Stimulated activated CD4-positive, alpha-beta T cell treated with anti-CD3 and anti-CD28 coated beads, Interleukin-1b, Interleukin-23, amount 100 ng/mL, for 1 hour (primary cell): ENCODE measurements around the gene COL11A2.

Source experiments
- DNase-seq, 2 donors: peaks; one replicate each; pipeline ENCODE4 v3.0.0-alpha.2; 2020; ENCODE audit warnings: low read depth in 2 of 2

COL11A2 gene

DNA sequence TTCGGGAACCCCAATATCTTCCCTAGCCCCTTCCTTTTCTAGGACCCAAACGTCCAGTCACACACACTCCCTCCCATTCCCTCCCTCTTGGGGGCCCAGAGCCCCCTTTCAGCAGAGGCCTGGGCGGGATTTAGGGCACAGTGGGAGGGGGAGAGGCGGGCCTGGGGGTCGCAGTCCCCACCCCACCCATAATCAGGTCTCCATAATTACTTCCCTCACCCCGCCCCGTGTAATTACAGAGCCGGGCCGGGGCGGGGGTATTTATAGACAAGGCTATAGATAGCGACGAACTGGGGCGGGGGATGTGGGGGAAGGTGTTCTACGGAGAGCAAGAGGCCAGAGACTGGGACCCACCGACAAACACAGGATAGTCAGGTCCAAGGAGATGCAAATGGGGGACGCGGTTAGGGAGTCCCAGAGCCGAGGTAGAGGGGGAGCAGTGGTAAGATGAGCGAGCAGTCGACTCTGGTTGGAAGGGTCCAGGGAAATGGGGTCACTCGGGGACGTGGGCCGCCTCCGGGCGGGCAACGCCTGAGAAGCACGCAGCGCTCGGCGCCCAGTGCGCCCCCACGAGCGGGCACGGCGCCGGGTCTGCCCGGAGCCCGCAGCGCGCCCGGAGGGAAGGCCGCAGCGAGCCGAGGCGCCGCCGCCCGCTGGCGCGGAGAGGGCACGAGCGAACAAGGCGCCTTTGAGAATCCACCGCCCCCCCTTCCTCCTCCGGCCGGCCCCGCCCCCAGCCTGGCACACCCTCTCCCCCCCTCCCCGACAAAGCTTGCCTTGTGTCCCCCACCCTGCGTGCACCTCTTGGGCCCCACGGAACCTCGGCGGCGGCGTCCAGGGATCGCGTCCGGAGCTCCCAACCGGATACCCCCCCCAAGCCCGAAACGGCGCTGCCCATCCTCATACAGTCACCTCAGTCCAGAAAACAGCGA, 670 bp upstream of the COL11A2 start:
- no peak for DNase-seq

DNA sequence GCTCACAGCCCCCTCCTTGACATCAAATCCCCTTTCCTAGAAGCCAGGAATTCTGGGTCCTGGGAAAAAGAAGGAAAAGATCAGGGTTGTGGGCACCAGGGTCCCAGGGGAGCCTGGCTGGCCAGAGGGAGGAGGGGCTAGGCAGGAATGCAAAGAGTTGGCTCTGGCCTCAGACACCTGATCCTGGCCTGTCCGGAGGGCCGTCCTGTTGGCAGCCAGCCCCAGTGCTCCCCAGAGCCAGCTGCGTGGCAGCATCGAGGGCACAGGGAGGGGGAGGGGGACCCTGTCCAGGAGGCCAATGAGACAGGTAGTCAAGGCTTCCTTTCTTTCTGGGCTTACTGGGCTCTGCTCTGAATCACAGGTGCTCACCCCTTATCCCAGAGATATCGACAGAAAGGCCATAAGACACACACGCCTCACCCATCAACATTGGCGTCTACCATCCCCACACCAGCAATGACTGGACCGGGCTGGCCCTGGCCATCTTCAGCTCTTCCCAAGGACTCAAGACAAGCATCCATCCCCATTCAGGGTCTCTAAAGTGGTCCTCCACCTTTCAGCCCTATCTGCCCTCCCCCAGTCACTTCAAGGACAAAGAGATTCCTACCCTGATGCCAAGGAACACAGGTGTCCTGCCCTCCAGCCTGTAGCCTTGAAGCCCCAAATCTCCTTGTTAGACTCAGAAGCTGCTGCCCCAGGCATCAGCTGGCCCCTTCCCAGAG, 723 bp downstream of the COL11A2 start:
- DNase-seq, result no peak

DNA sequence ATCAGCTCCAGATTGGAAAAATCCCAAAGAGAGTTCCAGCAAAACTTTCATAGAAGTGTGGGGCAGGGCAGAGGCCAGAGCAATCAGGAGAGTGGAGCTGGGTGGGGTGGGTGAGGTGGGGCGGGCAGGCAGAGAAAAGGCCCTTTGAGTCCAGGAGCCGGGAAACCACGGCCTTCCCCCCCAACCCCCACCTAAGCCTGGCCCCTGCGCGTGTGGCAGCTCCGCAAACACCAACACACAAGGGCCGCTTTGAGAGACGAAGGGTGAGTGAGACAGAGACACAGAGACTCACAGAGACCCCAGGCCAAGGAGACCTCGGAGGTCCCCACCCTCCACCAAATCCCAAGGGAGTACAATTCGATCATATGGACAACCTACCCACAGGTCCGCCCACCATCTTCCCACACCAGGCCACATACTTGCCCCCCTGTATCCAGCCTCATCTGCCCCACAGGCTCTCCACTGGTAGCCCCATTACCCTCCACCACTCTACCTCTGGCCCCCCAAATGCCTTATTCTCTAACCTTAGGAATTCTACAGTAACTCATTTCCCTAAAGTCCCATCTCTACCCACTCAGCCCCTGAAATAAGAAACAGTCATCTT, 1.7 kb downstream of the COL11A2 start:
- DNase-seq, result no peak

DNA sequence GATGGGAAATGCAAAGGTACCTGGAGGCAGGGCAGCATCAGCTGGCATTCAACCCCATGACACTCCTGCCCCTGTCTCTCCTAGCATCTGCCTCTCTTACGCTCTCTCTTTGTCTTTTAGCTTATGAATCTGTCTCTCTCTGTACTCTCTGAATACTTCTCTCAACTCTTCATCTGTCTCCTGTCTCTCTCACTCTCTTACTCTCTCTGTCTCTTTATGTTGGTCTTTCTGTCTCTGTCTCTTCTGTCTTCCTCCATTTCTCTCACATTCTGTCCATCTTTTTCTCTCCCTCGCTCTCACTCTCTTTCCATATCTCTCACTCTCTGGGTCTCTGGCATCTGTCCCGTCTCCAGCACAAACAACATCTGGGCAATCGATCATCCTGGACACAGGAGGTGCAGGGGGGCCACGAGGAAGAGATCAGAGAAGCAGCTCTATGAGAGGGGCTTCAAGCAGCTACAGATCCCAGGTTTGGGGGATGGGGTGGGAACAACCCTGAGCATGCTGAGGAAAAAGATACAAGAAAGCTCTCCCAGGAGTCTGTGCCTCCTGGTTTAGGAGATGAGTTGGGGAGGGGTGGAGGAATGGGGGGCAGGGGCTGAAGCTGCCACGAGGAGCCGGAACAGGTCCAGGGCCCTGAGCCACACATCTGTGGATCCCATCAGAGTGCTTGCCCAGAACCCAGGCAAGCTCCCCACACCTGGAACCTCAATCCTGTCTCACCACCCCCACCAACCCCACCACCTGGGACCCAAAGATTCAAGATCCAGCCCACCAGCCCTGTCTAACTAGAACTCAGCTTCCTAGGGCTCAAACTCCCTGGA, 2.4 kb downstream of the COL11A2 start:
- no peak for DNase-seq

DNA sequence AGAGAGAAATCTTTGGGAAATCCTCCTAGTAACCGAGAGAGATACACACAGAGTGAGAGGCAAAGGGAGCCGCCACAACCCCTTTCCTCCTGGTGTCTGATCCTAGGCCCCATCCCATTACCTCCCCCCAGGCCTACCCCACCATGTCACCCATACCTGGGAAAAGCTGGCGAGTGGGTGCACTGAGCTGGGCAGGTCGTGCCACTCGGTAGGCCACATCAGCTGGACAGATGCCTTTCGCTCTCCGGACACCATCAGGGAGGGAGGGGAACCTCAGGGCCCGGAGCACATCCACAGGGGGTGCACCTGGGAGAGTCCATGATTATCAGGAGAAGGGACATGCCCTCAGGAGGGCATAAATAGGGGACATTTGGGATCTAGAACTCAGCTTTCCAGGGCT, 3.1 kb downstream of the COL11A2 start:
- DNase-seq, result no peak

DNA sequence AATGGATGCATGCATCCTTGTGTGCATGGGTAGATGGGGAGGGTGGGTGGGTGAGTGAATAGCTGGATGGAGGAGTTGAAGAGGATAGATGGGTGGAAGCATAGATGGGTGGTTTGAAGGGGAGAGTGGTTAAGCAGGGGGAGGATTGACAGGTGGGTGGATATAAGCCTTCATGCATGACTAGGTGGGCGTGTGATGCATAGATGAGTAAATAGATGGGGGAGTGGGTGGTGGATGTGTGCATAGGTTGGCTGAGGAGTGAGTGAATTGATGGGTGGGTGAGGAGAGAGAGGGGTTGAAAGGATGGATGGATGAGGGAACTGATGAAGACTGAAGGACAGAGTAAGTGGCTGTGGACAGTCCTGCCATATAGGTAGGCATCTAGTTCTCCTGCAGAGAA, 4.5 kb downstream of the COL11A2 start:
- DNase-seq, result no peak

DNA sequence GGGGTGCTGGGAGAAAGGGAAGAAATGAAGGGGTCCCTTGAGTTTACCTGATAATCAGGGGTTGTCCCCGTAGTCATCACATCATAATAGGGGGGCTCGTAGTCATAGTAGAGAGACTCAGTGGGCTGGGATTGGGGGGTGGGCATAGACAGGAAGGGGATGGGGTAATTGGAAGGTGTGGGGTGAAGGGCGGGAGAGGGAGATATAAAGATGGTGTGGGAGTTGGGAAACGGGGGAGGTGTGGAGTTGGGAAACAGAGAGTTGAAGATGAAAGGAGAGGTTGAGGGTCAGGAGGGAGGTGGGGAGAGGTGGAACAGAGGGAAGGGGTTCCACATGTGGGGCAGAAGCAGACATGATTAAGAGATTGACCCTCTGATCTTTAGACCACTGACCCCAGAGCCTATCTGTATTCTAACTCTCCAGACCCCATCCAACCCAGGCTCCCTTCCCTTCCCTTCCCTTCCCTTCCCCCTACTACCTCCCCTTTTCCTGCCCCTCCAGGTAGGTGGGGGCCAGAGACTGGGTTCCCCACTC, 6.5 kb downstream of the COL11A2 start:
- no peak for DNase-seq

DNA sequence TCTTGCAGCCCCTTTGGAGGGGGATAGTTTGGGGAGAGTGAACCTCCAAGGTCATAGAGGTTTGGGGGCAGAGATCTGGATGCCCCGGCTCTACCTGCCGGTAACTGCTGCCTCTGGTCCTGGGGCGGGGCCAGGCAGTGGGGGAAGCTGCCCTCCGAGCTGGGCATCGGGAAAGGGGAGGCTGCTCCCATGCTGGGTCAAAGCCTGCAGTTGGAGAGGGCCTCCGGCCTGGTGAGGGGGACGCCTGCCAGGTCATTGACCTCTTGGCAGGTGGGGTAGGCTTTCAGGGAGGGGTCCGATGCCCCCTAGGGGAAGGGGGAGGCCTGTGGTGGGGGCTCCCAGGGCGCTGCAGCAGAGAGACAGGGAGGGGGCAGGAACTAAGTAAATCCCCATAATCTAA, 7.1 kb downstream of the COL11A2 start:
- DNase-seq, result no peak

DNA sequence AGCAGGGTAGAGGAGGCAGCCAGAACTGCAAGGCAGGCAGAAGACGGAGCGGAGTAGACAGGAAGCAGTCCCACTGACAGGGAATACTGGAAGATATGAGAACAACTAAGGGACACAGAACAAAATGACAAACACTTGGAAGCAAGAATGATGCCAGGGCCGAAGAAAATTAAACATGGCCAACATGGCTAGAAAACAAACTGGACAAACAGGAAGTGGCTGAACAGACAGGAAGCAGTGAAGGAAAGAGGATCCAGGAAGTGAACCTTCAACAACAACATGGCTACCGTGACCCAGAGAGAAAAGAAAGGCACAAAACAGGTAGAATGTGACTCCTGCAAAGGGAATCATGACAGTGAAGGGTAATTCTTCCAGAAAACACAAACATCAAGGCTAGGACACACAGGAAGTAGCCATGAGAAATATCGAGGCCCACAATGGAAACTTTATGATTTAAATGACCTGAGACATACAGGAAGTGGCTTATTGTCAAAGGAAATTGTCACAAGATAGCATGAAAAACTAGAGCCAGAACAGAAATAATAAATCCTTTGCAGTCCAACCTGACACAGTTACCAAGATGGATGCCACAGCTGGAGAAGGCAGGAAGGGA, 9.1 kb downstream of the COL11A2 start:
- no peak for DNase-seq

DNA sequence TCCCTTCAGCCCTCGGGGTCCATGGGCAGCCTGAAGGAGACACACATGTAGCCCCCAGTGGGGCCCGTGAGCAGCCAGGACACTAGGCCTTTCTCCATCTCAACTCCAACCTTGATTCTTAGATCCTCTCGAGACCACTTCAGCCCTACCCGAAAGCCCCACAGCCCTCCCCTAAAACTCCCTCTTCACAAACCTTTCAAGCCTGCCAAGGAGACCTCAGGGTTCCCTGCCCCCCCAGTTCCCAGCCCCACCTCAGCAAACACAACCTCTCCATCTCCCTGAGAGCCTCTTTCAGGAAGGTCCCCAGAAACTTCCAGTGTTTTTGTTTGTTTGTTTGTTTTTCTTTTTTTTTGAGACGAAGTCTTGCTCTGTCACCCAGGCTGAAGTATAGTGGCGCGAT, 11.1 kb downstream of the COL11A2 start:
- DNase-seq, result no peak

DNA sequence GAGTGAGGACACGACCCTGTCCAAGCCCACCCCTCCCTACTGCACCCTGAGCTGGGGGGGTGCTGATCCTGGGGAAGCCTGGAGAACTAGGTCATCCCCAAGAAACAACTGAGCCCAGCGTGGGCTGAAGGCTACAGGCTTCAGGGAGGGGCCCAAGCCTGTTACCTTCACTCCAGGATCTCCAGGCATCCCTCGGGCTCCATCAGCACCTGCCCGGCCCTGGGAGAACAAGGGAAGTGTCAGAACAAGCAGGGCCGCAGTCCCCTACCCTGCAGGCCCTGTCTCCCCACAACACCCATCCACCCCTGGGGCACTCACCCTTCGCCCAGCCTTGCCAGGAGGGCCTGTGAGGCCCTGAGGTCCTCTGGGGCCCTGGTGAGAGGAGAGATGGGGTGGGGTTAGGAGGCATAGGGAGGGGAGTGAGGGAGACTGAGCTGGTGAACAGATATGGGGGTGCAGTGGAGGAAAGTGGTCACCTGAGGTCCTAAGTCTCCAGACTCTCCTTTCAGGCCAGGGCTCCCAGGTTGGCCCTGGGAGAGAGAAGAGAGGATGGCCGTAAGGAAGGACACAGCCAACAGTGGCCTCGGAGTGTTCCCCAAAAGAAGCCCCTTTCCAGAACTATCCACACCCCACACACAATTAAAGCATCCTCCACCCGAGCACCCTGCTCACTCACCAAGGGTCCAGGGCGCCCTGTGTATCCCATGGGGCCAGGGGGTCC, 13.4 kb downstream of the COL11A2 start:
- no peak for DNase-seq

DNA sequence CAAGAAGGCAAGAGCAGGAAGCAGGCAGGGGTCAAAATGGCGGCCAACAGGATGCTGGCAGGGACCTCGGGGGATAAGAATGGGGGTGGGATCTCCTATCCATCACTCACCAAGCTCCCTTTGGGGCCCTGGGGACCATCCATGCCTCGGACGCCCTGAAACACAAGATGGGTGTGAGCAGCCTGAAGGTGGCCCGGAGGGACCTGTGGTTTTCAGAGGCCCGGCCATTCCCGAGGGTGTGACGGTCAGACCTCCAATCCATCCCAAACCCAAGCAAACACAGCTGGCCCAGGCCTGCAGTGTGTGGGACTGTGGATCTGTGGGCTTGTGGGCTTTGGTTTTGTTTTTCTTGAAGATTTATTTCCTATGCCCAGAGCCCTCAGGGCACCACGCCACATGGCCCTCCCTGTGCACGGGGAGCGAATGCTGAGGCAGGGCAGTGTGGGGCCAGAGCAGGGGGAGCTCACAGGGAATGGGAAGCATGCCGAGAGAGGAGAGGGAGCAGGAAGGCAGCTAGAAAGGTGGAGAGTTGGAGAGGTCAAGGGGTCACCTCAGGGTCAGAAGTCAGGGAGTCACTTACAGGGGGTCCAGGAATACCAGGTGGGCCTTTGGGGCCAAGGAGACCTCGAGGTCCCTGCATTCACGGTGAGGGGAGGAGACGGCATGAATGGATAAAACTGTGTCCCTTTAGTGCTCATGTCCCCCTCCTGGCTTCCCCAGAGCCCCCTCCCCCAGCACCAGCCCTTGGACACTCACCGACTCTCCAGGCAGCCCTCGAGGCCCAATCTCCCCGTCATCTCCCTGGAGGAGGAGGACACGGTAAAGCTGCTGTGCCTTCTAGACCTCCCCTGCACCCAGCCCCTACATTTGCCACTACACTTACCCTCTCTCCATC, 14.5 kb downstream of the COL11A2 start:
- DNase-seq, result no peak

DNA sequence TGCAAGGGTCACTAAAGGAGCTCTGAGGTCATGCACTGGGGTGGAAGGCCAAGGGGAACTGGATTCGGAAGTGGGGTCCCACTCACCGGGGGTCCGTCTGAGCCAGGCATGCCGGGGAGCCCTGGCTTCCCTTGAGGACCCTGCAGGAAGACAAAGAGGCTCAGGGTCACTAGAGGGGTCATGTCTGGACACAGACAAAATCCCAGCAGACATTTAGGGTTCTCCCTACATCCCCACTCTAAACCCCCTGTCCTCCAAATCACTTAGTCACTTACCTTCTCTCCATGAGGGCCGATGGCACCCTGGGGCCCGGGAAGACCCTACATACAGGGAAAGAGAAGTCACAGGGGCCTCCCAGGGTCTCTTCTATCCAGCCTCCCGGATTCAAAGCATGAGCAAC, 15.4 kb downstream of the COL11A2 start:
- no peak for DNase-seq

DNA sequence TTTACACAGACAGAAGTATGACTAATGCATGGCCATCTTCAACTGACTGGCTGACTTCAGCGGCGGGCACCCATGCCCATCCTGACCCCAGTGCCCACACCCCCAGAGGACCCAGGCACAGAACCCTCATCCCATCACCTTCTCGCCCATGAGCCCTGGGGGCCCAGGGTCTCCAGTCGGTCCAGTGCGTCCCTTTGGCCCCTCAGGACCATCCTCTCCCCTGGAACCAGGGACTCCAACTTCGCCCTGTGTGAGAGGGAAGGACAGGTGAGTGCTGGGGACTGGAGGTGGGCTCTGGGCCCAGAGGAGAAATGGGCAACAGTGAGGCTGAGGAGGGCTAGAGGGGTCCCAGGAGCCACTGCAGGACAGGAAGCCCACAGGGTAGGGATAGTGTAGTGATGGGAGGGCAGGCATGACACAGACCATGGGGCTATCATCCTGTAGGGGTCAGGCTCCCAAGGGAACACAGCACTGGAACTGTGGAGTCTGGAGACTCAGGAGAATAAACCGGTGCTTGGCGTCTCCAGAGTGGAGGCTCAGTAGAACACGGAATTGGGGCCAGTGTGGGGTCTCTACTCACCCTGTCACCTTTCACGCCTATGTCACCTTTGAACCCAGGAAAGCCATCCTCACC, 16.7 kb downstream of the COL11A2 start:
- DNase-seq, result no peak

DNA sequence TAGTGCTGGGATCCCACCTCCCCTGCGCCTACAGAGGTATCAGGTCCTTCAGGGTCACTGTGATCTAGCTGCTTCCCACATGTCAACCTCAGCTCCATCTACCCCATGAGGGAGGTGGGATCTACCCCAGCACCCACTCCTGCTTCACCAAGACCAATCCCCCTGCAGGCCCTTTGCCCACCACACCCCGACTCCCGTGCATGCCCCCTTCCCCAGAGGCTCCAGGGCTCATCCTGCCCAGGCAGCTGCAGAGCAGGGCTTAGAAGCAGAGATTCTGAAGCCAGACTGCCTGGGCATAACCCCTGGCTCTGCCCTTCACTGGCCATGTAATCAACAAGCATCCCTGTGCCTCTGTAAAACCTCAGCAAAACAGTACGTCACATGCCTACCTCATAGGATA, 17.5 kb downstream of the COL11A2 start:
- DNase-seq, result no peak

DNA sequence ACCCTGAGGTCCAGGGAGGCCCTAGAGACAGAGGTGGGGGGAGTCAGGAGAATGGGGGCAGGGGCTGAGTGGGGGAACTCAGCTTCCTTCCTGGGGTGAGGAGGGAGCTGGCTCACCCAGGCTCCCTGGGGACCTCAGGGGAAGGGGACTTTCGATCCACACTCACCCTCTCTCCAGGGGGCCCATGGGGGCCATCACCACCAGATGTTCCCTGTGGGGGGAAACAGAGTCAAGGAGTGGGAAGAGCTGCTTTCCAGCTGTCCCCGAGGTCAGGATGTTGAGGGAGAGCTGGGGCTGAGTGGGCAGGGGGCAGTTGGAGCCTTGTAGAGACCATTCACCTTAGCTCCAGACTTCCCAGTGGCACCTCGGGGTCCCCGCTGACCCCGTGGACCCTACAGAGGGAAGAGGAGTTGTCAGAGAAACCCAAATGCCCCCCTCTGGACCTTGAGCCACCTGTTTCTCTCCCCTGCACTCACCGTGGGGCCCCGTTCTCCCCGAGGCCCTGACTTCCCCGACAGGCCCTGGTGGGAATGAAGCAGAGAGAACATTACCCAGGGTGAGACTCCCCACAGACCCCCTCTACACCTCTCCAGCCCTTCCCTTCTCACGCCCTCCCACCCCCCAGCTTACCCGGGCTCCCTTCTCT, 18.6 kb downstream of the COL11A2 start:
- no peak for DNase-seq

DNA sequence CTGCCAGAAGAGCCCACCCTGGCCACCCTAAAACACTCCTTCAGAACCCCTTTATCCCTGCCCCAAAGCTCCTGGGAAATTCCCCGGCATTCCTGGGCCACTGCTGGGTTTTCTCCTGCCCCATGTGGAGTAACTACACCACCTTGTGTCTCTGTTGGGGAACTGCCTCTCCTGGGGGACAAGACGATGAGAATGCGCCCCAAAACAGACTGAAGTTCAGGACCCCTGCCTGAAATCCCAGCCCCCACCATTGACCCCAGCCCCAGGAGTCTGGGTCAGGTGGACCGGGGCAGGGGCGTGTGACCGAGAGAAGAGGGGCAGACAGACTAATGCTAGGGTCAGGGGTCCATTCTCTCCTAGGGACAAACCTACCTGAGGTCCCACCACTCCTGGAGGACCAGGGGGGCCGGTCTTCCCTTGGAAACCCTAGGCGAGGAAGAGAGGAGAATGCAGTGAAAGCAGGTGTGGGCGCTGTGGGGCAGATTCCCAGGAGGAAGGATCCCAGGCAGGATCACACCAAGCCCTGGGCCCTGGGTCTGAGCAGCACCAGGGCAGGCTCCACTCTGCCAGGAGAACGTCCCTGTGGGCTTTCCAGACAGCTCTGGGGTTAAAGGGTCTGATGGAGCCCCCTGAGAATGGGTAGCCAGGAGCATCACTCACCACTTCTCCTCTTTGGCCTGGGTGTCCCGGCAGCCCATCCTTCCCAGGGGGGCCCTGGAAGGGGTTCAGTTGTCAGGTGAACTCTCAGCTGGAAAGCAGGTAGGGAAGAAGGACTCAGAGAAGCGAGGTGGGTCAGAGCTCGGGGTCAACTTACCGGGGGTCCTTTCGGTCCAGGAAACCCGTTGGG, 19.4 kb downstream of the COL11A2 start:
- DNase-seq, result no peak
